ENCODE measurements around the gene BACE1-AS.

GRCh38 chr11:117309310-117309709, 18.2 kb downstream of the BACE1-AS start:
- no peak for TF ChIP-seq POLR2A (IDR thresholded peaks at IDR 0.05)
- TF ChIP-seq POLR2AphosphoS5 (IDR thresholded peaks at IDR 0.05): no peak
- no peak for TF ChIP-seq CTCF (IDR thresholded peaks at IDR 0.05)
